Central memory CD4-positive, alpha-beta T cell (primary cell): ENCODE data around the gene TMEM150A.
"Not testable (repeated sequence)": the region's sequence is repeated elsewhere in the genome, so short reads cannot be mapped to it uniquely, and the experiment has no call there.

Source experiments
- DNase-seq: peaks from one replicate; pipeline ENCODE4 v3.0.0; 2022
- total RNA-seq, 3 experiments: gene quantifications; one replicate each; lab custom pipeline; 2026; lab: John Stamatoyannopoulos, UW

Gene TMEM150A
- total RNA-seq: 8.1 to 14.5 (median 11.4) reads per million in 3 experiments

DNA sequence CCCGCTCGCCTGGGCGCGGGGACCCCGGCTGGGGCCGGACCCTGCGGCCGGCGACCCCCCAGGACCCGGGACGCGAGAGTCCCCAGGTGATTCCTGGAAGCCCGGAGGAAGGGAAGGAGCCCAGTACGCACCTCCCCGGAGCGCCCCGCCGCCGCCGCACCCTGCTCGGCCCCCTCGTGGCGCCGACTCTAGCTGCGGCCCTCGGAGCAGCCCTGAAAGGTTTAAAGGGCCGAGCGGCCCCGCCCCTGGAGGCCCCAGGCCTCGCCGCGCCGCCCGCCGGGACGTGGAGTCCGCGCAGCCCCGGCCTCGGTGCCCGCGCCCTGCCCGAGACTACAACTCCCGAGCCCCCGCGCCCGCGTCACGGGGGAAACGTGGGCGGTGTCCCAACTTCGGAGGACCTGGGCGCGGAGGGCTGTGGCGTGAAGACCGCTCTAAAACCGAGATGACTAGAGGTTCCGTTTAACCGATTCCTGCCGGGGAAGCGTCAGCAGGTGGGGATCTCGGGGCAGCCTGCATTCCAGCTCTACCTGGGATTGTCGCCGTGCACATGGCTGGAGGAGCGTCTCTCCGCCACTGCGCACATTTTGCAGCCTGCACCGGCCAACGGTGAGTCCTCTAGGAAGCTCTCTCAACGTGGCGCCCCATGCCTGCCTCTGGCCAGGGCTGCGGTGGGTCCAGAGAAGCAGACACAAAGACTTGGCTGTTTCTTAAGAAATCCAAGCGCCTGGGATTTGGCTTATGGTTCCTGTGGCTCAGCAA is at the start of gene TMEM150A:
Gene TMEM150A (minus strand): TSS at position 223 of the 759 bp plus-strand sequence. CDS start 750 bp downstream, outside the sequence.
- peak; percentile 81 for DNase-seq

DNA sequence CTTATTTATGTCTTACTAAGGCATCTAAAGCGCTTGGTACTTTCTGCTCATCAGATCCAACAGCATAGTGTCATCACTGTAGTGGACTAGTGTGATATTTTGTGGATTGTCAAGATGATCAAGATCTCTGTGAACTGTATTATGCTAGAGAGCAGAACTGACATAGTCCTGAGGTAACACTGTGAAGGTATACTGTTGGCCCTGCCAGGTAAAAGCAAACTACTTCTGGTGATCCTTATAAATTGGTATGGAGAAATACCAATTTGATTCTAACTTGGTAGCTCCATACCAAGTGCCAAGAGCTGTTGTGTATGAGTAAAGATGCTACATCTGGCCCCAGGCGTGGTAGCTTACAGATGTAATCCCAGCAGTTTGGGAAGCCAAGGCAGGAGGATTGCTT is 49.6 kb upstream of the TMEM150A start:
- no peak for DNase-seq

DNA sequence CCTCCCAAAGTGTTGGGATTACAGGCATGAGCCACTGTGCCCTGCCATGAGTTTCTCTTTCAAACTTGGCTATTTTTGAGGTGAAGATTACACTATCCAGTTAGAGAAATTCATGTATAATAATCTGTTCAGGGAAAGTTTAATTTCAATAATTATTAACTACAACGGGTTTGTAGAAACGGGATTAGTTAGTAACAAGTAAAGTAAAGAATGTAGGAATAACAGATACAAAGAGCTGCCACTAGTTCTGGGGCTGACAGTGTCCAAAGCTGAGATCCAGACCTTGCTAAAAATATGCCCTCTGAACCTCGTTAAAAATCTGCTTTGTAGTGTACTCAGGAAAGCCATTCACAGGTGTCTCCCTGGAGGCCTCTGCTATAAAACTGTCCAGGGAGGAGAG is 48.6 kb upstream of the TMEM150A start:
- DNase-seq: no peak

GRCh38 chr2:85650456-85650855 is 48.0 kb upstream of the TMEM150A start:
- no peak for DNase-seq

- no peak for DNase-seq
Observed at GRCh38 chr2:85649201-85650190, 47.0 kb upstream of the TMEM150A start.

DNA sequence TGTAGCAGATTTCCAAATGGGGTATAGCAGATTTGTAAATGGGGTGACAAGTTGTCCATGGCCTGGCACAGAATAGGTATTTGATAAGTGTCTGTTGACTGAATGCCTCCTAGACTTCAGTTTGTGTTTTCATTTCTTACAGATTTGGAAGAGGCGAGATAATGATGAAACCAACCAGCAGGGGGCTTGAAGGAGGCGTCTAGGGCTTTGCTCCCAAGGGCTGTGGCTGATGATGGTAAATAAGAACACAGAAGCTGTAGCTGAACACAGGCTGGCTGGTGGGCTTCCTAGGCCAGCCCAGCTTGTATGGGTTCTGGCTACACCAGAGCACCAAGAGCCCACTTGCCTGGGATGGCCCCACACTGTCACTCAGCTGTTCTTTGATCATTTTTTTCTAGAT is 46.1 kb upstream of the TMEM150A start:
- DNase-seq: no peak

GRCh38 chr2:85647823-85648526 is 45.5 kb upstream of the TMEM150A start:
- DNase-seq: no peak

GRCh38 chr2:85646166-85646565 is 43.7 kb upstream of the TMEM150A start:
- DNase-seq: no peak

- DNase-seq: no peak
Observed at GRCh38 chr2:85644909-85645308, 42.4 kb upstream of the TMEM150A start.

DNA sequence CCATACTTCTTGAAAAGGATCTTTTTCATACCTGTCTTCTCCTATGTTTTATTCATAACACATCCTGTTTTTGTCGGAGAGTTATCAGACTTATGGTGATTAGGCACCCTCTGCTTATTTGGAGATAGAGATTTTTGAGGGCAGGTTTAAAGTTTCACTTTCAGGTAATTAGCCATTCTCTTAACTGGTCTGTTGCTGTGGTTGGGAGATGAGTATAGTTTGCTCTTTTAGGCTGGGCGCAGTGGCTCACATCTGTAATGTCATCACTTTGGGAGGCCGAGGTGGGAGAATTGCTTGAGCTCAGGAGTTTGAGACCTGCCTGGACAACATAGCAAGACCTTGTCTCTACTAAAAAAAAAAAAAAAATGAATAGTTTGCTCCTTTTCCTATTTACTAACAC is 40.2 kb upstream of the TMEM150A start:
- DNase-seq: no peak

GRCh38 chr2:85635636-85636035 is 33.1 kb upstream of the TMEM150A start:
- no peak for DNase-seq

DNA sequence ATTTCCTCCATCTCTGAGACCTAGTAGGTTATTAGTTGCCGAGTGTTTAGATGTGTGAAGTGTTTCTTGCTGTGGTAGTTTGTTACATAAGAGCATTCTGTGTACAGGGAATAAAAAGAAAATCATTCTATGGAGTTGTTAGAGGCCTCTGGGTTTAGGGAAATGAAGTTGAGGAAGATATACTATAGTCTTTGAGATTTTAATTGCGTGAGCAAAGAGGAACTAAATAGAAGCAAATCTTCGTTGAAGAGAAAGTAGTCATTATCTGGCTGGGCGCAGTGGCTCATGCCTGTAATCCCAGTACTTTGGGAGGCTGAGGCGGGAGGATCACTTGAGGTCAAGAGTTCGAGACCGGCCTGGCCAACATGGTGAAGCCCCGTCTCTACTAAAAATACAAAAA is 32.5 kb upstream of the TMEM150A start:
- DNase-seq: no peak

DNA sequence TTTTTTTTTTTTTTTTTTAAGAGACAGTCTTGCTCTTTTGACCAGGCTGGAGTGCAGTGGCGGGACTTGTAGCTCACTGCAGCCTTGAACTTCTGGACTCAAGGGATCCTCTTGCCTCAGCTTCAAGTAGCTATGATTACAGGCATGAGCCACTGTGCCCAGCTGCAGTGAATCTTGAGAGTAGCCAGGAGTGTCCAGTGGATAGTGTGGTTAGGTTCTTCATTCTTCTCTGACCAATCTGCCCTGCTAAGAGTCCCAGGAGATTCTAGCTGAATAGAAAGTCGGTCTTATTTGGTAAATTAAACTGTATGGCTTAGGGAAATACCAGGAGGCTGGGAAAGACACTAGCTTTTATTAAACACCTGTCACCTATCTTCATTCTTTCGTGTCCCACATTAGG is 28.8 kb upstream of the TMEM150A start:
- DNase-seq: no peak

DNA sequence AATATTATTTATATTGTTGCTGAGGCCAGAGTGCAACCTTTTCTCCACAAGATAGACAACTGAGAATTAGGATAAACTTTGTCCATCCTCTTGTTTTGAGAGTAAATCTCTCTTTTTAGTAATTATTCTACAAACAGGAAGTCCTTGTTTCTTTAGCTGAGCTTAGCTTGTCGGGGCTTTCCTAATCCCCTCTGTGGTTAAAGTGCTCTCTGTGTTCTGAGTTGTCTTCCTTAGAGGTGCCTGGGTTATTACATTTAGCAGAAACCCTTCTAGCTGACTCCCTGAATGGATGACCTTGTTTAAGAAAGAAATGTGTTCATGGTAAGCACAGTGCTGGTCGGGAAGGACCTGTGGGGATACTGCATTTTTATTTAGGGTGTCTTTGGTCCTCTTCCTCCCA is 26.2 kb upstream of the TMEM150A start:
- no peak for DNase-seq

DNA sequence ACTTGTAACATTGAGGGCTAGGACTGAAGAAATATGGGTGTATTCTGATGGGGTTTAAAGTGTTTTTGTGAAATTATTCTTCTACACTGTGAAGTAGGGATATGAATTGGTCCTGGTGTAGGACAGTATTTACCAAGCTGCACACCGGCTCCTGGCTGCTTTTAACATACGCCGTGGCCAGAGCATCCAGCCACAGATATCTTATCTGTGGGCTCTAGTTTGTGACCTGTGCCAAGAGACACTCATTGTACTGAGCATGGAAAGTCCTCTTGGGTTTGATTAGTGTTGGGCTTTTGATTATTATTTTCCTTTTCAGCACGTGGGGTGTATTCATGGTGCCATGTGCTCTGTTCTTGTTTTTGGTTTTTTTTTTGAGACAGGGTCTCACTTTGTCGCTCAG is 21.5 kb upstream of the TMEM150A start:
- no peak for DNase-seq

GRCh38 chr2:85621338-85621737 is 18.8 kb upstream of the TMEM150A start:
- DNase-seq: no peak

- DNase-seq: no peak
Observed at GRCh38 chr2:85619617-85620016, 17.1 kb upstream of the TMEM150A start.

DNA sequence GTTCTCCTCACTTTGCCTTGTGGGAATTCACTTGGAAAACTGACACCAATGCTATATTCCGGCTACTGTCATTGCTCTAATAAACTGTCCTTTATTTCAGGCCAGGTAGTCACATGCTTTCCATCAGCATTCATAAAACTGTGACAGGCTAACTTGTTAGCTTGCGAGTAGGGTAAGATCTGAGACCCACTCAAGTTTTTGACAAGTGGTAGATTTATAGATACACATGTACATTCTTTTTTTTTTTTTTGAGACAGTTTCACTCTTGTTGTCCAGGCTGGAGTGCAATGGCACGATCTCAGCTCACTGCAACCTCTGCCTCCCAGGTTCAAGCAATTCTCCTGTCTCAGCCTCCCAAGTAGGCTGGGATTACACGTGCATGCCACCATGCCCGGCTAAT is 15.2 kb upstream of the TMEM150A start:
- not testable (repeated sequence) for DNase-seq

DNA sequence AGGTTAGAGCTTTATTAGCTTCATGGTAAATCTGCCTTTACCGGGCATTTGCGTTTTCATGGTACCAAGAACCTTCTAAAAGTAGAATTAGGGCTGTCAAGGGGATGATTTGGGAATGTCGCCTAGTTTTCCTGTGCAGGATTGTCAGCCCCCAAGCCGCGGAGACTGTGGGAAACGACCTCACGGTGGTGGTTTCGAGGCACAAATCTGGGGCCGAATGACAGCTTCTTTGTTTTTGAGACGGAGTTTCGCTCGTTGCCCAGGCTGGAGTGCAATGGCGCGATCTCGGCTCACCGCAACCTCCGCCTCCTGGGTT is 12.9 kb upstream of the TMEM150A start:
- no peak for DNase-seq

GRCh38 chr2:85614757-85615156 is 12.3 kb upstream of the TMEM150A start:
- DNase-seq: not testable (repeated sequence)

- no peak for DNase-seq
Observed at GRCh38 chr2:85613717-85614515, 11.4 kb upstream of the TMEM150A start.
